ENCODE measurements around the gene GRIN3A.

- TF ChIP-seq CTCF (IDR thresholded peaks at IDR 0.05) (no peak), TCF7L2 (IDR thresholded peaks at IDR 0.05; ENCODE audit: low read depth, low read length) (no peak), POLR2AphosphoS5 (IDR thresholded peaks at IDR 0.05; ENCODE audit: low read depth, low read length) (no peak), REST (IDR thresholded peaks at IDR 0.05; ENCODE audit: insufficient read depth in 1 of 2, low read depth in 2 of 2, low read length in 1 of 2) (no peak)
Observed at GRCh38 chr9:101673642-101674041, 64.8 kb downstream of the GRIN3A start.

Data from Panc1 (cell line).